Panc1 (cell line): ENCODE results near the gene DOCK4. TPM values are rescaled to one million over a fixed set of nuclear protein-coding genes. Genes with fewer than 3 reads are reported as not detected.

Experiments used
- ATAC-seq: fragments of 200-7000 bp; cut with Tn5 transposase; 2 replicates; pipeline ENCODE4 v1.9.1; 2020; ENCODE audit warnings: mild to moderate bottlenecking, moderate library complexity
- BruUV-seq: library from RNA; stranded (reverse); fragments of 400-500 nt; replicated peaks from 2 replicates; lab custom pipeline; 2021; lab: Mats Ljungman, UMichigan
- CTCF ChIA-PET: fragments of 300-600 bp; sonication (Branson Sonifier 250); formaldehyde crosslinking; loops from one replicate; lab custom pipeline; 2022; ENCODE audit warnings: antibody characterized with exemption; lab: Charles Lee
- POLR2A ChIA-PET: fragments of 300-600 bp; sonication (Branson Sonifier 250); formaldehyde crosslinking; loops from one replicate; lab custom pipeline; 2022; ENCODE audit warnings: antibody characterized with exemption; lab: Charles Lee
- DNase-seq: peaks from one replicate; pipeline ENCODE4 v3.0.0-alpha.2; 2010; ENCODE audit warnings: low read depth, low spot score
- H3K27ac ChIP-seq: 2 replicates; pipeline ENCODE4 v1.5.1; 2011; ENCODE audit warnings: mild to moderate bottlenecking, low read length, inconsistent platforms
- H3K27me3 ChIP-seq: fragments of 200-500 bp; sonication (Bioruptor generic); 2 replicates; pipeline ENCODE4 v1.6.0; 2014; ENCODE audit warnings: low read length, inconsistent platforms; ENCODE audit not compliant: control insufficient read depth, insufficient read depth
- H3K36me3 ChIP-seq: fragments of 200-500 bp; sonication (Bioruptor generic); 2 replicates; pipeline ENCODE4 v1.5.1; 2014; ENCODE audit warnings: inconsistent platforms, mild to moderate bottlenecking, low read length, moderate library complexity; ENCODE audit not compliant: control insufficient read depth, insufficient read depth
- H3K4me1 ChIP-seq: 2 replicates; pipeline ENCODE4 v1.5.1; 2011; ENCODE audit warnings: inconsistent platforms, mild to moderate bottlenecking, low read length, moderate library complexity; ENCODE audit not compliant: control insufficient read depth, insufficient read depth
- H3K4me3 ChIP-seq, 2 experiments: 2 replicates each; pipeline ENCODE4 v1.5.1; 2011 to 2012; ENCODE audit warnings: low read depth in 2 of 2, low read length in 2 of 2, mild to moderate bottlenecking in 2 of 2, inconsistent platforms in 1 of 2, moderate library complexity in 1 of 2
- H3K9me3 ChIP-seq: fragments of 200-500 bp; sonication (Bioruptor generic); 2 replicates; pipeline ENCODE4 v1.5.1; 2014; ENCODE audit warnings: low read depth, mild to moderate bottlenecking, inconsistent platforms, low read length, moderate library complexity; ENCODE audit not compliant: control insufficient read depth, insufficient read depth
- CTCF ChIP-seq: fragments of 450-650 bp; IDR thresholded peaks from 2 replicates; pipeline ENCODE4 v1.5.1; 2017; ENCODE audit warnings: mild to moderate bottlenecking
- POLR2AphosphoS5 ChIP-seq: IDR thresholded peaks from 2 replicates; pipeline ENCODE4 v1.6.1; 2012; ENCODE audit warnings: mild to moderate bottlenecking, low read depth, low read length, moderate library complexity
- REST ChIP-seq, 2 experiments: IDR thresholded peaks; 2 replicates each; pipeline ENCODE4 v1.6.1; 2011 to 2012; ENCODE audit warnings: low read depth in 2 of 2, control low read depth in 1 of 2, low read length in 1 of 2, mild to moderate bottlenecking in 1 of 2, moderate library complexity in 1 of 2; ENCODE audit not compliant: insufficient read depth in 1 of 2
- SIN3A ChIP-seq: IDR thresholded peaks from 2 replicates; pipeline ENCODE4 v1.6.1; 2012; ENCODE audit warnings: low read depth, mild to moderate bottlenecking, low read length, moderate library complexity, borderline replicate concordance; ENCODE audit not compliant: insufficient read depth
- TCF7L2 ChIP-seq: IDR thresholded peaks from 2 replicates; pipeline ENCODE4 v1.6.1; 2011; ENCODE audit warnings: mild to moderate bottlenecking, low read depth, low read length, inconsistent platforms
- in situ Hi-C: cut with HindIII; loops from 2 replicates; pipeline ENCODE4 v1.10.0; 2016; ENCODE audit warnings: low sequenced_read_pairs, low pct_unique_long_range_greater_than_20kb
- intact Hi-C: fragments of 100-400 bp; cut with micrococcal nuclease; formaldehyde crosslinking; loops from one replicate; pipeline ENCODE4 v1.10.0; 2022; ENCODE audit not compliant: unreplicated experiment
- total RNA-seq: library from RNA; stranded (reverse); gene quantifications from one replicate; pipeline ENCODE4 v1.2.1, GENCODE V29; 2021; ENCODE audit not compliant: unreplicated experiment

Gene DOCK4
- total RNA-seq, 1 experiment from 2014 or later, result 10.8 TPM

- Histone ChIP-seq H3K4me3 (no peak overlapping the region), H3K36me3 (no peaks in the 10 kb centered on the region), H3K27me3 (no peaks in the 10 kb centered on the region), H3K27ac (no peak overlapping the region), H3K9me3 (no peaks in the 10 kb centered on the region), H3K4me1 (no peaks in the 10 kb centered on the region)
- ChIA-PET CTCF (no interaction called here), POLR2A (no interaction called here)
- no peak for ATAC-seq
- TF ChIP-seq CTCF (no peak), POLR2AphosphoS5 (no peak), TCF7L2 (no peak), REST (IDR thresholded peaks at IDR 0.05; ENCODE audit: insufficient read depth in 1 of 2, low read depth in 2 of 2, low read length in 1 of 2) (no peak), SIN3A (no peak)
- BruUV-seq, result no TSS peak
- DNase-seq, result no peak
- intact Hi-C loops (no loop called here), in situ Hi-C loops (no loop called here)
These were observed 34.5 kb downstream of the DOCK4 start for GRCh38 chr7:112171673-112172072.

- POLR2A ChIA-PET, result no interaction called here
- CTCF ChIA-PET, result no interaction called here
- H3K27ac ChIP-seq, result no peak overlapping the region
- no peaks in the 10 kb centered on the region for H3K4me1 ChIP-seq
- BruUV-seq, result no TSS peak
- no peaks in the 10 kb centered on the region for H3K27me3 ChIP-seq
- no peak for DNase-seq
- intact Hi-C loops, result no loop called here
- TF ChIP-seq REST (IDR thresholded peaks at IDR 0.05; ENCODE audit: insufficient read depth in 1 of 2, low read depth in 2 of 2, low read length in 1 of 2) (no peak), POLR2AphosphoS5 (no peak), SIN3A (no peak), CTCF (no peak), TCF7L2 (no peak)
- no peak overlapping the region for H3K4me3 ChIP-seq
- no peak for ATAC-seq
- H3K36me3 ChIP-seq, result no peaks in the 10 kb centered on the region
- in situ Hi-C loops, result no loop called here
- no peaks in the 10 kb centered on the region for H3K9me3 ChIP-seq
These were observed 37.3 kb downstream of the DOCK4 start for GRCh38 chr7:112168915-112169314.
